Suprapubic skin (tissue), 4 donors: ENCODE results near the gene ZNF672. TPM values are rescaled to one million over a fixed set of nuclear protein-coding genes. Genes with fewer than 3 reads are reported as not detected.

ENCODE experiments used
- DNase-seq, 2 donors: peaks; one replicate each; pipeline ENCODE4 v3.0.0-alpha.2; 2019; ENCODE audit warnings: low spot score in 2 of 2
- H3K27ac ChIP-seq: fragments of 200-600 bp; sonication (generic); one replicate; pipeline ENCODE4 v1.5.1; 2019
- H3K27me3 ChIP-seq: fragments of 200-600 bp; sonication (generic); one replicate; pipeline ENCODE4 v1.5.1; 2019
- H3K36me3 ChIP-seq: fragments of 200-600 bp; sonication (generic); one replicate; pipeline ENCODE4 v1.5.1; 2019
- H3K4me1 ChIP-seq: fragments of 200-600 bp; sonication (generic); one replicate; pipeline ENCODE4 v1.5.1; 2019
- H3K4me3 ChIP-seq: fragments of 200-600 bp; sonication (generic); one replicate; pipeline ENCODE4 v1.5.1; 2019; ENCODE audit warnings: mild to moderate bottlenecking
- H3K9me3 ChIP-seq: fragments of 200-600 bp; sonication (generic); one replicate; pipeline ENCODE4 v1.5.1; 2019
- EP300 ChIP-seq: sonication (generic); formaldehyde crosslinking; IDR thresholded peaks from one replicate; pipeline ENCODE4 v1.6.1; 2017; ENCODE audit warnings: antibody characterized with exemption
- POLR2A ChIP-seq, 2 donors: fragments of 450-650 bp; IDR thresholded peaks; one replicate each; pipeline ENCODE4 v1.6.1; 2017; ENCODE audit warnings: antibody characterized with exemption in 2 of 2, mild to moderate bottlenecking in 2 of 2, moderate library complexity in 2 of 2
- POLR2AphosphoS5 ChIP-seq, 3 donors: sonication (generic); formaldehyde crosslinking; IDR thresholded peaks; one replicate each; pipeline ENCODE4 v1.6.1; 2017; ENCODE audit warnings: antibody characterized with exemption in 3 of 3
- WGBS: methylation state at CpG from one replicate; pipeline ENCODE4 v1.1.5; 2018; 5-methylcytosine and 5-hydroxymethylcytosine counted together
- total RNA-seq, 4 donors: library from RNA; depleted of rRNA; stranded (reverse); fragments of >200 nt; gene quantifications; one replicate each; pipeline ENCODE4 v1.1.0, GENCODE V29; 2016
- TF ChIP-seq, protein P1 (sequence below), 2 donors: fragments of 200-600 bp in 1 of 2; fragments of 450-650 bp in 1 of 2; sonication (generic) in 1 of 2; IDR thresholded peaks; one replicate each; pipeline ENCODE4 v1.5.1; 2016 to 2019; ENCODE audit warnings: antibody characterized with exemption in 2 of 2, mild to moderate bottlenecking in 1 of 2, moderate library complexity in 1 of 2

ZNF672 gene
- total RNA-seq, 4 donors from 2014 or later, result 34.4 to 39.7 (median 38.8) TPM

DNA sequence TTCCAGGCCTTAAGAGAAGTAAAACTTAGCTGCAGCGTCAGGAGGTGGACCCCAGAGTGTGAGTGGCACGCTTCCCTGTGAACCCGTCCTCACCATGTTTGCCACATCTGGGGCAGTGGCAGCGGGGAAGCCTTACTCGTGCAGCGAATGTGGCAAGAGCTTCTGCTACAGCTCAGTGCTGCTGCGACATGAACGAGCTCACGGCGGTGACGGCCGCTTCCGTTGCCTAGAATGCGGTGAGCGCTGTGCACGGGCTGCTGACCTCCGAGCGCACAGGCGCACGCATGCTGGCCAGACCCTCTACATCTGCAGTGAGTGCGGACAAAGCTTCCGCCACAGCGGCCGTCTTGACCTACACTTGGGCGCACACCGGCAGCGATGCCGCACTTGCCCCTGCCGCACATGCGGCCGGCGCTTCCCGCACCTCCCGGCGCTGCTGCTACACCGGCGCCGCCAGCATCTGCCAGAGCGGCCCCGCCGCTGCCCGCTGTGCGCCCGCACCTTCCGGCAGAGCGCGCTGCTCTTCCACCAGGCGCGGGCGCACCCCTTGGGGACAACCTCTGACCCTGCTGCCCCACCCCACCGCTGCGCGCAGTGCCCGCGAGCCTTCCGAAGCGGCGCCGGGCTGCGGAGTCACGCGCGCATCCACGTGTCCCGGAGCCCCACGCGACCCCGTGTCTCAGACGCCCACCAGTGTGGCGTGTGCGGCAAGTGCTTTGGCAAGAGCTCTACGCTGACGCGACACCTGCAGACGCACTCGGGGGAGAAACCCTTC, 9.3 kb downstream of the ZNF672 start:
- TF ChIP-seq EP300 (no peak), POLR2A (IDR thresholded peaks at IDR 0.05) (no peak), POLR2AphosphoS5 (IDR thresholded peaks at IDR 0.05) (no peak)
- TF ChIP-seq, protein P1, sequence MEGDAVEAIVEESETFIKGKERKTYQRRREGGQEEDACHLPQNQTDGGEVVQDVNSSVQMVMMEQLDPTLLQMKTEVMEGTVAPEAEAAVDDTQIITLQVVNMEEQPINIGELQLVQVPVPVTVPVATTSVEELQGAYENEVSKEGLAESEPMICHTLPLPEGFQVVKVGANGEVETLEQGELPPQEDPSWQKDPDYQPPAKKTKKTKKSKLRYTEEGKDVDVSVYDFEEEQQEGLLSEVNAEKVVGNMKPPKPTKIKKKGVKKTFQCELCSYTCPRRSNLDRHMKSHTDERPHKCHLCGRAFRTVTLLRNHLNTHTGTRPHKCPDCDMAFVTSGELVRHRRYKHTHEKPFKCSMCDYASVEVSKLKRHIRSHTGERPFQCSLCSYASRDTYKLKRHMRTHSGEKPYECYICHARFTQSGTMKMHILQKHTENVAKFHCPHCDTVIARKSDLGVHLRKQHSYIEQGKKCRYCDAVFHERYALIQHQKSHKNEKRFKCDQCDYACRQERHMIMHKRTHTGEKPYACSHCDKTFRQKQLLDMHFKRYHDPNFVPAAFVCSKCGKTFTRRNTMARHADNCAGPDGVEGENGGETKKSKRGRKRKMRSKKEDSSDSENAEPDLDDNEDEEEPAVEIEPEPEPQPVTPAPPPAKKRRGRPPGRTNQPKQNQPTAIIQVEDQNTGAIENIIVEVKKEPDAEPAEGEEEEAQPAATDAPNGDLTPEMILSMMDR (IDR thresholded peaks at IDR 0.05), result no peak
- Histone ChIP-seq H3K36me3 (peaks cover 71% of the 10 kb centered on the region), H3K9me3 (no peaks in the 10 kb centered on the region), H3K27me3 (no peaks in the 10 kb centered on the region), H3K4me3 (no peak overlapping the region), H3K4me1 (peaks cover 12% of the 10 kb centered on the region), H3K27ac (no peak overlapping the region)
- no peak for DNase-seq
- WGBS, result 90% methylated on average over 61 of the region's 76 CpGs

DNA sequence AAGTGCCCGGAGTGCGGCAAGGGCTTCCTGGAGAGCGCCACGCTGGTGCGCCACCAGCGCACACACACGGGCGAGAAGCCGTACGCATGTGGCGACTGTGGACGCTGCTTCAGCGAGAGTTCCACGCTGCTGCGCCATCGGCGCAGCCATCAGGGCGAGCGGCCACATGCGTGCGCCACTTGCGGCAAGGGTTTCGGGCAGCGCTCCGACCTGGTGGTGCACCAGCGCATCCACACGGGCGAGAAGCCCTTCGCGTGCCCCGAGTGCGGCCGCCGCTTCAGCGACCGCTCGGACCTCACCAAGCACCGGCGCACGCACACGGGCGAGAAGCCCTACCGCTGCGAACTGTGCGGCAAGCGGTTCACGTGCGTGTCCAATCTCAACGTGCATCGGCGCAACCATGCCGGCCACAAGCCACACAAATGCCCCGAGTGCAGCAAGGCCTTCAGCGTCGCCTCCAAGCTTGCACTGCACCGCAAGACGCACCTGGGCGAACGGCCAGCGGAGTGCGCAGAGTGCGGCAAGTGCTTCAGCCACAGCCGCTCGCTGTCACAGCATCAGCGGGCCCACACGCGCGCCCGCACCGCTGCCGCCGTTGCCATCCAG, 10.0 kb downstream of the ZNF672 start:
- Histone ChIP-seq H3K4me1 (peaks cover 5% of the 10 kb centered on the region), H3K36me3 (peaks cover 74% of the 10 kb centered on the region), H3K27ac (no peak overlapping the region), H3K9me3 (no peaks in the 10 kb centered on the region), H3K4me3 (no peak overlapping the region), H3K27me3 (no peaks in the 10 kb centered on the region)
- no peak for DNase-seq
- TF ChIP-seq, protein P1 (IDR thresholded peaks at IDR 0.05), result no peak
- TF ChIP-seq POLR2A (IDR thresholded peaks at IDR 0.05) (no peak), POLR2AphosphoS5 (IDR thresholded peaks at IDR 0.05) (no peak), EP300 (no peak)
- 96% methylated on average over 3 of the region's 72 CpGs for WGBS

DNA sequence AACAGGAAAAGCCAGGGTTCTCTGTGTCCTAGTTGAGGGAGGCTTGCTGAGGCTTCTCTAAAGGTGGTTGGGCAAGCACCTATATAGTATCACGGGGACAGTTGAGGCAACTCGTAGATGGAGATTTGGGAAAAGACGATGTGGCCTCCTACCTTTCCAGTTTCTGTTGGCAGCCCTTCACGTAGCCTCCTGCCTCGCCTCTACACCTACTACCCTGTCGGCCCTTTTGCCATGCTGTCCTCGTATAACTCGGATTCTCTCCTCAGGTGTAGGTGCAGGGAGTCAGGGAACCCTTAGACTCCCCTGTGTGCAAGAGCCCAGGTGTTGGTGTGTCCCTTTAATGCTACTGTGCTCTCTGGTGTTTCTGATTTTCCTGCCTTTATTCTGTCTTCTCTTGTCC, 10.6 kb downstream of the ZNF672 start:
- Histone ChIP-seq H3K27me3 (no peaks in the 10 kb centered on the region), H3K27ac (no peak overlapping the region), H3K4me3 (no peak overlapping the region), H3K4me1 (no peaks in the 10 kb centered on the region), H3K9me3 (no peaks in the 10 kb centered on the region), H3K36me3 (peaks cover 75% of the 10 kb centered on the region)
- no peak for DNase-seq
- TF ChIP-seq POLR2AphosphoS5 (IDR thresholded peaks at IDR 0.05) (no peak), EP300 (no peak), POLR2A (IDR thresholded peaks at IDR 0.05) (no peak)
- TF ChIP-seq, protein P1 (IDR thresholded peaks at IDR 0.05), result no peak
- WGBS, result 84% methylated on average over 8 of the region's 8 CpGs

DNA sequence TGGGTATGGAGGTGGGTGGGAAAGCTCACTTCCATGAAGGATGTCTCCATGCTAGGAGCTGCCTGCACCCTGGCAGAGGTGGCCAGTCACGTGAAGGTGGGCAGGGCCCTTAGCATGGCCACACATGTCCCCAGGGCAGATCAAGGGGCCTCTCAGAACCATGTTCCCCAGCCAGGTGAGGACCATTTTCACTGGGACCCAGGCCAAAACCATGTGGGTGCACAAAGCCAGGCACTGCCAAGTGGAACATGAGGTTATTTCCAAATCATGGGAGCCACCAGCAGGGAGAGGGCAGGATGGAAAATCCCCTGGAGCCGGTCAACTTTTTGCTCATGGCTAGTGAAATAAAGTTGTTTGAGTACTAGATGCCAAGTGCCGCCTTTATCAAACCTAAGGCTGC, 11.1 kb downstream of the ZNF672 start:
- TF ChIP-seq POLR2A (IDR thresholded peaks at IDR 0.05) (no peak), POLR2AphosphoS5 (IDR thresholded peaks at IDR 0.05) (no peak), EP300 (no peak)
- TF ChIP-seq, protein P1 (IDR thresholded peaks at IDR 0.05), result no peak
- Histone ChIP-seq H3K27me3 (no peaks in the 10 kb centered on the region), H3K4me3 (no peak overlapping the region), H3K36me3 (peaks cover 81% of the 10 kb centered on the region), H3K9me3 (no peaks in the 10 kb centered on the region), H3K4me1 (no peaks in the 10 kb centered on the region), H3K27ac (no peak overlapping the region)
- WGBS, result 90% methylated on average over 3 of the region's 3 CpGs
- DNase-seq, result no peak

DNA sequence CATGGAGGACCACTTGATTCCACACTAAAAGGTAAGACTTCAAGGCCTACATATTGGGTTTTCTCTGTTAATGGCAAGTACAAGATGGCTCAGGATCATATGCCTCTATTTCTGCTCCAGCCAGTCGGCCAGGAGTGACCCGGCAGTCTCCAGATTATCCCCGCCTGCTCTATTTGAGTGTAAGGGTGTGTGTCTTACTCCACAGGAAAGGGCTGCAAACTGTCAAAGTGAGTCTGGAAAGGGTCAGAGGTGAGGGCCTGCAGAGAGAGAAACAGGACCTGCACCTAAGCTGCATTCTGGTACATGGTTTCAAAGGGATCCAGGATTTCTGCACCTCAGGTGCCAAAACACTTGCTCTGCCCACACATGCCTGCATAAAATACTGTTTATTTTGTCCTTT, 11.6 kb downstream of the ZNF672 start:
- Histone ChIP-seq H3K36me3 (peaks cover 82% of the 10 kb centered on the region), H3K4me1 (no peaks in the 10 kb centered on the region), H3K9me3 (no peaks in the 10 kb centered on the region), H3K27ac (no peak overlapping the region), H3K4me3 (no peak overlapping the region), H3K27me3 (no peaks in the 10 kb centered on the region)
- no peak for DNase-seq
- 92% methylated on average over 3 of the region's 3 CpGs for WGBS
- TF ChIP-seq POLR2A (IDR thresholded peaks at IDR 0.05), result no peak
- no peak for TF ChIP-seq POLR2AphosphoS5 (IDR thresholded peaks at IDR 0.05)
- TF ChIP-seq, protein P1 (IDR thresholded peaks at IDR 0.05), result no peak
- no peak for TF ChIP-seq EP300
